EH (cell line): ENCODE data around the gene TCF19.

Experiments used
- DNase-seq: peaks from one replicate; pipeline ENCODE4 v3.0.0-alpha.2; 2015; ENCODE audit warnings: low read depth

TCF19 gene

DNA sequence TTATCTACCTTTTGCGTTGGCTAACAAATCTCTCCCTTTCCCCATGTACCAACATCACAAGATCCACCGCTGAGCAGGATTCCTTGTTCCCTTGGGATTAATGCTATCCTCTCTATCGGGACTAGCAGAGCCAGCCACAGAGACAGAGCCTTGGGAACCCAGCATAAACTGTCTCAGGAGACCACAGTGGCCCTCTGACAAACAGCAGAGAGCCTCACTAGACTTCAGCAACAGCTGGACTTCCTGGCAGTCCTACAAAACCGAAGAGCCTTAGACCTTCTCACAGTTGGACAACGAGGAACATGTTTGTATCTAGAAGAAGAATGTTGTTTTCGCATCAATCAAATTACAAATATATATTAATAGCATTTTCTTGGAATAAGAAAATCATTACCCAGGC, 51.7 kb downstream of the TCF19 start:
- DNase-seq: no peak

DNA sequence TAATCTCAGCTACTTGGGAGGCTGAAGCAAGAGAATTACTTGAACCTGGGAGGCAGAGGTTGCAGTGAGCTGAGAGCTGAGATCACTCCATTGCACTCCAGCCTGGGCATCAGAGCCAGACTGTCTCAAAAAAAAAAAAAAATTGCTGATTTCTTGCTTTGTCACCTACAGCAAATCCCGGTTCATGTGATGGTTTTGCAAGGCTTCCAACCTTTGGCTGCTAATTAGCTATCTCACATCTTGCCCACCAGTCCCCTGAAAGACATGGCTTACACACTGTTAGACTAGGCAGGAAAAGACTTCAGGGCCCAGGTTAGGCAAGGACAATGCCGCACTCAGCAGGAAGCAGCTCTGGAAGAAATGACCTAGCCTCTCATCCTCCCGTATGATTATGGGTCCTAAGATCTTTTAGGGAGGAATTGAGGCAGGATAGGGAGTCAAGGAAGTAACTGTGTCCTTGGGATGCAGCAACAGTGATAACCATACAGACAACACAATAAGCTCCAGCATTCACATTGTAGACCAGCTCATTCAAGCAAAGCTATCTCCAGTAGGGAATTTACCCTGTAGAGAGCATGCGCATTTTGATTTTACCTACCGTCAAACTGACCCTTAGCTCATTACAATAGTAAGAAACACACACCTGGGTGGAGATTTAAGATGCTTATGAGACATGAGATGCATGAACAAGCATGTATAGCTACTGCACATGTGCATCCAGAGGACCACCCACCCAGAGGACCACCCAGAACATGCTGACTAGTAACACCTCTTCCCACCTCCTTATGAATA, 52.5 kb downstream of the TCF19 start:
- no peak for DNase-seq
